SK-N-MC (cell line): Measurements from ENCODE around the gene AATF.

Source experiments
- EZH2 ChIP-seq: fragments of 200-600 bp; sonication (generic); IDR thresholded peaks from one replicate; pipeline ENCODE4 v1.6.1; 2017; ENCODE audit warnings: antibody characterized with exemption
- FOXP2 ChIP-seq: optimal IDR thresholded peaks from 2 replicates; pipeline ENCODE3; 2011; ENCODE audit warnings: mild to moderate bottlenecking, moderate library complexity; ENCODE audit not compliant: insufficient read depth; ENCODE audit errors: extremely low read length, control extremely low read depth
- POLR2AphosphoS5 ChIP-seq: IDR thresholded peaks from 2 replicates; pipeline ENCODE4 v1.6.1; 2012; ENCODE audit warnings: mild to moderate bottlenecking, low read depth, low read length, borderline replicate concordance

GRCh38 chr17:36918211-36918691 is 30.5 kb upstream of the AATF start:
- TF ChIP-seq EZH2: no peak
- TF ChIP-seq POLR2AphosphoS5: no peak
- TF ChIP-seq FOXP2: no peak
